Thoracic aorta (tissue), 2 donors: ENCODE data around the gene USP20. TPM values are rescaled to one million over a fixed set of nuclear protein-coding genes. Genes with fewer than 3 reads are reported as not detected.
A peak's percentile ranks its signal among the peaks of the same experiment; 100 is the strongest.

ENCODE experiments used
- ATAC-seq: fragments of 150-250 bp; one replicate; pipeline ENCODE4 v1.8.0; 2017; ENCODE audit warnings: low read depth; ENCODE audit not compliant: insufficient number of reproducible peaks, low FRiP score
- DNase-seq: peaks from one replicate; pipeline ENCODE4 v3.0.0-alpha.2; 2020; ENCODE audit warnings: low spot score
- H3K27ac ChIP-seq, 2 donors: fragments of 200-600 bp; sonication (generic); 1 replicate in 1 of 2; 2 replicates in 1 of 2; pipeline ENCODE4 v1.5.1; 2016; ENCODE audit warnings: mild to moderate bottlenecking in 2 of 2, moderate library complexity in 2 of 2
- H3K27me3 ChIP-seq: fragments of 200-600 bp; sonication (generic); replicated peaks from 2 replicates; pipeline ENCODE4 v1.6.0; 2016; ENCODE audit warnings: mild to moderate bottlenecking; ENCODE audit not compliant: insufficient read depth
- H3K36me3 ChIP-seq: fragments of 200-600 bp; sonication (generic); one replicate; pipeline ENCODE4 v1.5.1; 2016
- H3K4me1 ChIP-seq, 2 donors: fragments of 200-600 bp; sonication (generic); 1 replicate in 1 of 2; 2 replicates in 1 of 2; pipeline versions ENCODE4 v1.5.1 to v1.6.0; 2016; ENCODE audit warnings: low read depth in 2 of 2, mild to moderate bottlenecking in 1 of 2; ENCODE audit not compliant: control insufficient read depth in 1 of 2
- H3K4me3 ChIP-seq: fragments of 200-600 bp; sonication (generic); 2 replicates; pipeline ENCODE4 v1.5.1; 2016; ENCODE audit warnings: mild to moderate bottlenecking
- H3K9me3 ChIP-seq: fragments of 200-600 bp; sonication (generic); 2 replicates; pipeline ENCODE4 v1.5.1; 2016
- total RNA-seq, 2 donors: library from RNA; depleted of rRNA; stranded (reverse); fragments of >200 nt; gene quantifications; one replicate each; pipeline versions ENCODE4 v1.1.0 to v1.2.3, GENCODE V29; 2016
- TF ChIP-seq, protein P1 (sequence below): fragments of 200-600 bp; sonication (generic); IDR thresholded peaks from one replicate; pipeline ENCODE4 v1.5.1; 2019; ENCODE audit warnings: antibody characterized with exemption

The USP20 gene
- total RNA-seq, 2 donors from 2014 or later, result 47.8 to 51.2 TPM

DNA sequence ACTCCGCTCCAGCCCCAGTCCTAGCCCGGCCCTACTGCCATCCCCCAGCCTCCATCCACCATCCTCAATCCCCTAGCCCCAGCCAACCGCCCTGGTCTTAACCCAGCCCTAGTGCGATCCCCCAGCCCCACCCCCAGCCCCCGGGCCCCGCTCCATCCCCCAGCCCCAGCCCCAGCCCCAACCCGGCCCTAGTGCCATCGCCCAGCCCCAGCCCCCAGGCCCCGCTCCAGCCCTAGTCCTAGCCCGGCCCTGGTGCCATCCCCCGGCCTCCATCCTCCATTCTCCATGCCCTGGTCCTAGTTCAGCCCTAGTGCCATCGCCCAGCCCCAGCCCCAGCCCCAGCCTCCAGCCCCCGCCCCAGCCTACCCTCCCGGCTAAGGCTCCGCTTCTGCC, 11.7 kb upstream of the USP20 start:
- ATAC-seq, result no peak
- TF ChIP-seq, protein P1, sequence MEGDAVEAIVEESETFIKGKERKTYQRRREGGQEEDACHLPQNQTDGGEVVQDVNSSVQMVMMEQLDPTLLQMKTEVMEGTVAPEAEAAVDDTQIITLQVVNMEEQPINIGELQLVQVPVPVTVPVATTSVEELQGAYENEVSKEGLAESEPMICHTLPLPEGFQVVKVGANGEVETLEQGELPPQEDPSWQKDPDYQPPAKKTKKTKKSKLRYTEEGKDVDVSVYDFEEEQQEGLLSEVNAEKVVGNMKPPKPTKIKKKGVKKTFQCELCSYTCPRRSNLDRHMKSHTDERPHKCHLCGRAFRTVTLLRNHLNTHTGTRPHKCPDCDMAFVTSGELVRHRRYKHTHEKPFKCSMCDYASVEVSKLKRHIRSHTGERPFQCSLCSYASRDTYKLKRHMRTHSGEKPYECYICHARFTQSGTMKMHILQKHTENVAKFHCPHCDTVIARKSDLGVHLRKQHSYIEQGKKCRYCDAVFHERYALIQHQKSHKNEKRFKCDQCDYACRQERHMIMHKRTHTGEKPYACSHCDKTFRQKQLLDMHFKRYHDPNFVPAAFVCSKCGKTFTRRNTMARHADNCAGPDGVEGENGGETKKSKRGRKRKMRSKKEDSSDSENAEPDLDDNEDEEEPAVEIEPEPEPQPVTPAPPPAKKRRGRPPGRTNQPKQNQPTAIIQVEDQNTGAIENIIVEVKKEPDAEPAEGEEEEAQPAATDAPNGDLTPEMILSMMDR, result no peak
- no peaks in the 10 kb centered on the region for H3K27me3 ChIP-seq
- H3K4me3 ChIP-seq, result peak overlapping the region; percentile 94
- no peak for DNase-seq
- peaks cover 5 to 9% of the 10 kb centered on the region in 2 donors for H3K4me1 ChIP-seq
- H3K27ac ChIP-seq, result peak overlapping the region; percentile 61 to 71
- H3K36me3 ChIP-seq, result peaks cover 42% of the 10 kb centered on the region
- no peaks in the 10 kb centered on the region for H3K9me3 ChIP-seq

- H3K27ac ChIP-seq, result peak within 1 kb of the TSS; percentile 61 to 71
- H3K9me3 ChIP-seq, result no peaks in the 10 kb centered on the region
- H3K27me3 ChIP-seq, result no peaks in the 10 kb centered on the region
- TF ChIP-seq, protein P1, result no peak
- DNase-seq (peak; percentile 86), ATAC-seq (peak; percentile 81)
- peak within 1 kb of the TSS; percentile 94 for H3K4me3 ChIP-seq
- peaks cover 42% of the 10 kb centered on the region for H3K36me3 ChIP-seq
- H3K4me1 ChIP-seq, result peaks cover 5 to 9% of the 10 kb centered on the region in 2 donors
These were observed 11.2 kb upstream of the USP20 start, which contains the start of gene TOR1A for GRCh38 chr9:129823935-129824601. TOR1A (minus strand) TSS chr9:129824136; CDS start chr9:129824085, 51 bp downstream.

DNA sequence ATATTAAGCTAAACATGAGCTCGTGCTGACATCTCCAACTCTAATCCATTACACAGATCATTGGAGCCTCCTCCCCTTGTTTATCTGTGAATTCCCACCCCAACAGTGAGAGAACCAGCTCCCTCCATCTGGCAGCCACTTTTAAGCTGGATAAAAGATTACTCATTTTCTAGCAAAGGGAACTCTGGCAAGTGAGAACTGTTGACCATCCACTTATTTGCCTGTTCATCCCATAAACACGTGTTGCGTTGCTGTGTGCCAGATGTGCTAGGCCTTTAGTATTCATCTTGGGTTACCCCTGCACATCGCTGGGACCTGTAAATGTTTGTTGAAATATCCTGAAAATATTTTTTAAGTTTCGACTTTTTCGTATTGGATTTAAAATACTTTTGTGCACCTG, 8.9 kb upstream of the USP20 start:
- no peaks in the 10 kb centered on the region for H3K27me3 ChIP-seq
- H3K36me3 ChIP-seq, result peaks cover 48% of the 10 kb centered on the region
- no peaks in the 10 kb centered on the region for H3K9me3 ChIP-seq
- no peak overlapping the region for H3K27ac ChIP-seq
- peaks cover 5 to 9% of the 10 kb centered on the region in 2 donors for H3K4me1 ChIP-seq
- DNase-seq (no peak), ATAC-seq (no peak)
- H3K4me3 ChIP-seq, result no peak overlapping the region
- TF ChIP-seq, protein P1, result no peak

DNA sequence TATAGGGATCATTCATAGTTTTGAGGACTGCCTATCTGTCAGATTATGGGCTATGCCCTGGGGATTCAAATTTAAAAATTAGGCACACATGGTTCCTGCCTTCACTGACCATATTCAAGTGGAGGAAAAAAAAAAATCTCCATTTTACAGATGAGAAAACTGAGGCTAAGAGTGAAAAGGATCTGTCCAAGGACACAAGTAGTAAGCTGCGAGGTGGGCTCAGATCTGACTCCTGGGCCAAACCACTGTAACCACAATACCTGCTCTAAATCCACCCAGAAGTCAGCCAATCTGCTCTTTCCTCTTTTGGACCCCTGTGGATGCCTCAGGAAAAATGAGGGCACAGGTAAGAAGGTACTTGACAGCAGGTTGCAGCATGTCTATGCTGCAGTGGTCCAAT, 8.5 kb upstream of the USP20 start:
- Histone ChIP-seq H3K4me1 (peaks cover 5 to 9% of the 10 kb centered on the region in 2 donors), H3K27me3 (no peaks in the 10 kb centered on the region), H3K36me3 (peaks cover 48% of the 10 kb centered on the region), H3K9me3 (no peaks in the 10 kb centered on the region), H3K4me3 (no peak overlapping the region), H3K27ac (no peak overlapping the region)
- no peak for ATAC-seq
- TF ChIP-seq, protein P1, result no peak
- DNase-seq, result no peak

GRCh38 chr9:129828051-129828450, 7.2 kb upstream of the USP20 start:
- Histone ChIP-seq H3K36me3 (peaks cover 48% of the 10 kb centered on the region), H3K27ac (no peak overlapping the region), H3K4me3 (no peak overlapping the region), H3K9me3 (no peaks in the 10 kb centered on the region), H3K27me3 (no peaks in the 10 kb centered on the region), H3K4me1 (peaks cover under 1 to 1% of the 10 kb centered on the region in 2 donors)
- DNase-seq (no peak), ATAC-seq (no peak)
- TF ChIP-seq, protein P1, result no peak
